Left lung (tissue), 10 donors: ENCODE measurements around the gene C1orf94. TPM values are rescaled to one million over a fixed set of nuclear protein-coding genes. Genes with fewer than 3 reads are reported as not detected.

Experiments
- ATAC-seq: fragments of 200-7000 bp; cut with Tn5 transposase; one replicate; pipeline ENCODE4 v1.9.1; 2020; ENCODE audit warnings: moderate library complexity
- DNase-seq, 4 donors: peaks; one replicate each; pipeline ENCODE4 v3.0.0-alpha.2; 2013 to 2020
- H3K27ac ChIP-seq, 2 donors: fragments of 200-600 bp; sonication (generic) in 1 of 2; one replicate each; pipeline versions ENCODE4 v1.5.0 to v1.8.0; 2020 to 2021
- H3K27me3 ChIP-seq, 2 donors: fragments of 200-600 bp; sonication (generic) in 1 of 2; one replicate each; pipeline versions ENCODE4 v1.5.0 to v1.8.0; 2020 to 2021
- H3K36me3 ChIP-seq, 2 donors: fragments of 200-600 bp; sonication (generic) in 1 of 2; one replicate each; pipeline versions ENCODE4 v1.5.0 to v1.8.0; 2020 to 2021
- H3K4me1 ChIP-seq, 2 donors: fragments of 200-600 bp; one replicate each; pipeline ENCODE4 v1.8.0; 2021
- H3K4me3 ChIP-seq, 2 donors: fragments of 200-600 bp; sonication (generic) in 1 of 2; one replicate each; pipeline versions ENCODE4 v1.5.0 to v1.8.0; 2020 to 2021; ENCODE audit warnings: mild to moderate bottlenecking in 1 of 2
- H3K9me3 ChIP-seq, 2 donors: fragments of 200-600 bp; sonication (generic) in 1 of 2; one replicate each; pipeline versions ENCODE4 v1.5.0 to v1.8.0; 2020 to 2021
- intact Hi-C, 2 donors: fragments of 100-400 bp; cut with DNase I; formaldehyde crosslinking; loops; one replicate each; pipeline versions ENCODE4 v1.11.2 to v1.14.2; 2022
- polyA plus RNA-seq, 6 donors: library from polyadenylated mRNA; unstranded; fragments of 120-200 nt; gene quantifications; one replicate each; pipeline ENCODE4 v1.2.1, GENCODE V29; 2013; ENCODE audit not compliant: insufficient read length in 6 of 6
- total RNA-seq, 2 donors: library from RNA; stranded (reverse); fragmentation: NEBNext Ultra II Directional; extraction: Animal tissue kit (Norgen Biotek cat#: 25700); gene quantifications; one replicate each; pipeline ENCODE4 v1.2.1, GENCODE V29; 2021
- TF ChIP-seq, protein P1 (sequence below), 2 donors: fragments of 200-600 bp; sonication (generic) in 1 of 2; IDR thresholded peaks; one replicate each; pipeline versions ENCODE4 v1.5.0 to v1.8.0; 2021; ENCODE audit warnings: antibody characterized with exemption in 2 of 2
- donor health status: DM: no; HTN: yes; CAD: no.
- donor health status: DM: no; HTN: no; CAD: no.

The C1orf94 gene
- total and polyA plus RNA-seq, 8 donors, result not detected

DNA sequence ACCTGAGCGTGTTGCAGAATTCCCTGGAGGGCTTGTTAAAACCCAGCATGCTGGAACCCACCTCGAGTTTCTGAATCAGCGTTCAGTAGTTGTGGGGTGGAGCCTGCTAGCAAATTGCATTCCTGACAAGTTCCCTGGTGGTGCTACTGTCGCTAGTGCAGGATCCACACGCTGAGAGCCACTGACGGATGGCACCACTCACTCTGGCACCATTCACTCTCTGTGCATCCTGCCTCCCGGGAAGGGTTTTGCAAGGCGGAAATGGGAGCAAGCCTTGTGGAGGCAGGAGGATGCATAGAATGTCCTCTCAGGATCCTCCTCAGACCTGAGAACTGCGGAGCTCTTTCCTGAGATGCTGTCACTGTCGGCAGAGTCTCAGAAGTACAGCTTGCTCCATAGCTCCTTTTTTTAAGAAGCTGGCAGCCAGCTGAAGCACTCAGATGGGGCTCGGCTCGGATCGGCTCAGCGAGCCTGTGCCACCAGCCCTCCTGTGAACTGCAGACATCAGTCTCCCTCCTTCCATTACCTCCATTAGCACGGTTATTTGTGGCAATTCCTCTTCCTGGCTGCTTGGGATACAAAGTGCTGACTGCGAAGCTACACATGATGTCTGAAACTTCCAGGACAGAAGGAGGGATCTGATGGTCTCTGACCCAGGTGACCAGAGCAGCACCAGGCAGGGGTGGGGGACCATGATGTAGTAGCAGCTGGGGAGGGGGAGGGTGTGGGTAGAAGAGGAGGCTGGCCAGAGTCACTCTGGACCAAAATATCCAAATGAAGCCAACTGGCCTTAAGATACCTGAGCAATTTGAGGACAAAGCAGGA is 89.6 kb downstream of the C1orf94 start:
- H3K4me3 ChIP-seq, result no peak overlapping the region
- H3K9me3 ChIP-seq, result no peaks in the 10 kb centered on the region
- intact Hi-C loops, result no loop called here
- no peak for DNase-seq
- peaks cover 0 to 23% of the 10 kb centered on the region in 2 donors for H3K27me3 ChIP-seq
- H3K27ac ChIP-seq, result no peak overlapping the region
- no peaks in the 10 kb centered on the region for H3K4me1 ChIP-seq
- TF ChIP-seq, protein P1, sequence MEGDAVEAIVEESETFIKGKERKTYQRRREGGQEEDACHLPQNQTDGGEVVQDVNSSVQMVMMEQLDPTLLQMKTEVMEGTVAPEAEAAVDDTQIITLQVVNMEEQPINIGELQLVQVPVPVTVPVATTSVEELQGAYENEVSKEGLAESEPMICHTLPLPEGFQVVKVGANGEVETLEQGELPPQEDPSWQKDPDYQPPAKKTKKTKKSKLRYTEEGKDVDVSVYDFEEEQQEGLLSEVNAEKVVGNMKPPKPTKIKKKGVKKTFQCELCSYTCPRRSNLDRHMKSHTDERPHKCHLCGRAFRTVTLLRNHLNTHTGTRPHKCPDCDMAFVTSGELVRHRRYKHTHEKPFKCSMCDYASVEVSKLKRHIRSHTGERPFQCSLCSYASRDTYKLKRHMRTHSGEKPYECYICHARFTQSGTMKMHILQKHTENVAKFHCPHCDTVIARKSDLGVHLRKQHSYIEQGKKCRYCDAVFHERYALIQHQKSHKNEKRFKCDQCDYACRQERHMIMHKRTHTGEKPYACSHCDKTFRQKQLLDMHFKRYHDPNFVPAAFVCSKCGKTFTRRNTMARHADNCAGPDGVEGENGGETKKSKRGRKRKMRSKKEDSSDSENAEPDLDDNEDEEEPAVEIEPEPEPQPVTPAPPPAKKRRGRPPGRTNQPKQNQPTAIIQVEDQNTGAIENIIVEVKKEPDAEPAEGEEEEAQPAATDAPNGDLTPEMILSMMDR (IDR thresholded peaks at IDR 0.05), result no peak
- ATAC-seq, result no peak
- H3K36me3 ChIP-seq, result no peaks in the 10 kb centered on the region

DNA sequence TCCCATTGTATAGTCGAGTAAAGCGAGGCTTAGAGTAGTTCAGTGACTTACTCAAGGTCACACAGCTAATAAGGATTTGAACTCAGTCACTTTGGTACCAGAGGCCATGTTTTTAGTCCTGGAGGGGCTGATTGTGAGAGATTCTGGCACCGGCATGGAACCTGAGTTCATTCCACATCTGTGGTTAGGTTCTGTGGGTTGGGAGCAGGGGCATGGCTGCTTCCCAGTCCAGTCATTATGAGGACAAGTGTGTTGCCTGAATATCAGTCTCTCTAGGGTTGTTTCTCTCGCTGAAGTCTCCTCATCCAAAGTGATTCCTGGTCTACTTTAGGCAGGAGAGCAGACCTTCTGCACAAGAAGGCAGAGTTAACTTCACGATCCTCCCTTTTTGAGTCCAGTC is 90.6 kb downstream of the C1orf94 start:
- H3K9me3 ChIP-seq, result no peaks in the 10 kb centered on the region
- TF ChIP-seq, protein P1 (IDR thresholded peaks at IDR 0.05), result no peak
- no peak for ATAC-seq
- peaks cover 0 to 23% of the 10 kb centered on the region in 2 donors for H3K27me3 ChIP-seq
- no peak for DNase-seq
- no peak overlapping the region for H3K27ac ChIP-seq
- no peaks in the 10 kb centered on the region for H3K36me3 ChIP-seq
- H3K4me1 ChIP-seq, result no peaks in the 10 kb centered on the region
- intact Hi-C loops, result no loop called here
- H3K4me3 ChIP-seq, result no peak overlapping the region

DNA sequence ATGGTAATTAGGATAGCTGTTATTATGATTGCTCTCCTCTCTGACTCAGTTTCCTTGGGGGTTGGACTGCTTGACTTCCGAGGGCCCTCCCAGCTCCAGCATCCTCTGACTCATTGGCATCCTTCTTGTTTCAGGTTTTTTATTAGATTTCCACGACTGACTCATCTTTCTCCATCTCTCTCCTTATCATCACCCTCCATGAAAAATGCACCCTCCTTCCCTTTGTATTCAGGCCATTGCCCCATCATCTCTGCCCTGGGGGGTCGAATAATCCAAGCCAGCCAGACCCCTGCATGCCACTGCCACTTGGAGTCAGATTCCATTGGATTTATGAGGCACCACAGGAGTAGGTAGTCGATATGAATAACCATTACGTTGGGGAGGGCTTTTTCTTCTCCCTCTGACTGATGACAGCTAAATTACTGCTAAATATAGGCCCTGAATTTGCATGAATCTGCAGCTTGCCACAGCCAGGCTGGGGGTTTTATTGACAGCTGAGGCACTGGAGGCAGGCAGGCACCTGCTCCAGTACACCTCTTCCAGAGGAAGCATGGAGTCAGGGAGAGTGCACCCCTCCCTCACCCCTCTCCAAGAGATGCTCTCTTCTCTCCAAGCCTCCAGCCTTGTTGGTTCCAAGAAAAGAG is 91.7 kb downstream of the C1orf94 start:
- intact Hi-C loops, result no loop called here
- TF ChIP-seq, protein P1 (IDR thresholded peaks at IDR 0.05), result no peak
- H3K9me3 ChIP-seq, result no peaks in the 10 kb centered on the region
- DNase-seq (no peak), ATAC-seq (no peak)
- H3K27ac ChIP-seq, result no peak overlapping the region
- H3K4me3 ChIP-seq, result no peak overlapping the region
- peaks cover 0 to 23% of the 10 kb centered on the region in 2 donors for H3K27me3 ChIP-seq
- H3K4me1 ChIP-seq, result no peaks in the 10 kb centered on the region
- no peaks in the 10 kb centered on the region for H3K36me3 ChIP-seq

Other genes starting within 250 kb of the C1orf94 start
- under 1 TPM; 0.52 to 0.81 TPM for gene CSMD2, start 11.7 kb upstream of the C1orf94 start, total RNA-seq
- gene CSMD2, start 11.7 kb upstream of the C1orf94 start, polyA plus RNA-seq, result under 1 TPM; 0.20 to 0.67 (median 0.37) TPM